GM12872 (cell line): Measurements from ENCODE around the gene TNFRSF14.

Experiments
- TF ChIP-seq, protein P1 (sequence below): IDR thresholded peaks from 3 replicates; pipeline ENCODE4 v1.5.1; 2011; ENCODE audit warnings: low read depth, mild to moderate bottlenecking, low read length, moderate library complexity; ENCODE audit not compliant: insufficient read depth

Gene TNFRSF14

GRCh38 chr1:2611031-2611501 is 54.9 kb downstream of the TNFRSF14 start:
- TF ChIP-seq, protein P1, sequence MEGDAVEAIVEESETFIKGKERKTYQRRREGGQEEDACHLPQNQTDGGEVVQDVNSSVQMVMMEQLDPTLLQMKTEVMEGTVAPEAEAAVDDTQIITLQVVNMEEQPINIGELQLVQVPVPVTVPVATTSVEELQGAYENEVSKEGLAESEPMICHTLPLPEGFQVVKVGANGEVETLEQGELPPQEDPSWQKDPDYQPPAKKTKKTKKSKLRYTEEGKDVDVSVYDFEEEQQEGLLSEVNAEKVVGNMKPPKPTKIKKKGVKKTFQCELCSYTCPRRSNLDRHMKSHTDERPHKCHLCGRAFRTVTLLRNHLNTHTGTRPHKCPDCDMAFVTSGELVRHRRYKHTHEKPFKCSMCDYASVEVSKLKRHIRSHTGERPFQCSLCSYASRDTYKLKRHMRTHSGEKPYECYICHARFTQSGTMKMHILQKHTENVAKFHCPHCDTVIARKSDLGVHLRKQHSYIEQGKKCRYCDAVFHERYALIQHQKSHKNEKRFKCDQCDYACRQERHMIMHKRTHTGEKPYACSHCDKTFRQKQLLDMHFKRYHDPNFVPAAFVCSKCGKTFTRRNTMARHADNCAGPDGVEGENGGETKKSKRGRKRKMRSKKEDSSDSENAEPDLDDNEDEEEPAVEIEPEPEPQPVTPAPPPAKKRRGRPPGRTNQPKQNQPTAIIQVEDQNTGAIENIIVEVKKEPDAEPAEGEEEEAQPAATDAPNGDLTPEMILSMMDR: no peak

- TF ChIP-seq, protein P1: no peak
Observed at GRCh38 chr1:2611621-2612437, 55.7 kb downstream of the TNFRSF14 start.

DNA sequence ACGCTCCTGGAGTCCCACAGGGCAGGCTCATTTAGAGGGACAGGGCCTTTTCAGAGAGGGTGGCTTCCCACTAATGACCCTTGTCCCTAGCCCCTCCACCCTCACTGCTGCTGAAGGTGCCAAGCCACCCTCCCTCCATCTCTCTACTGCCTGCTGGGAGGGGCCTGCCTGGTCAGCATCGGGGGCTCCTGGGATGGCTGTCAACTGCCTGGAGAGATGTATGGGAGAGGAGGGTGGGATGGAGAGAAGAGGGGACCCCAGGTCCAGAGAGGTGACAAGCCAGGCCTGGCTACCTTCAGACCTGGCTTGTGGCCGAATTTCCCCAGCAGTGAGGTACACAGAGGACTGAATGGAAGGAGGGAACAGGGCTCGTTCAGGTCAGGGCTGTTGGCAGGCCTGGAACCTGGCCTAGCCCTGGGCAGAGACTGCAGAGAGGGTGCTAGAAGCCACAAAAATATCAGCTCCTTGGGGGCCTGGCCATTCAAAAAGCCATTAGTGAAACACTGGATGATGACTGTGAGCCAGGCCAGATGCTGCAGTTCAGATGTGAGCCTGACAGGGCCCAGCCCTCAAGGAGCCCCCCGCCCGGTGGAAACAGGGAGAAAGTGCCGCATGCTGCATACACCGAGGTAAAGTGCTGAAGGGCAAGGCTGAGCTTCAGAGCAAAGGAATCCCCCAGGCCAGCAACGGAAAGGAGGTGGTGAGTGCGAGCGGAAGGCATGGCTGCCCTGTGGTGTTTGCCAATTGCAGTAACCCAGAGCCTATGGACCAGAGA is 56.6 kb downstream of the TNFRSF14 start:
- TF ChIP-seq, protein P1: no peak
